HG02759 (cell line): Measurements from ENCODE around the gene RIC1.
A peak's percentile ranks its signal among the peaks of the same experiment; 100 is the strongest.
"Not testable (repeated sequence)": the region's sequence is repeated elsewhere in the genome, so short reads cannot be mapped to it uniquely, and the experiment has no call there.

Experiments used
- ATAC-seq: cut with Tn5 transposase; IDR thresholded peaks from one replicate; pipeline ENCODE4 v1.9.1; 2021; ENCODE audit warnings: mild to moderate bottlenecking, moderate library complexity; ENCODE audit not compliant: unreplicated experiment

Gene RIC1

DNA sequence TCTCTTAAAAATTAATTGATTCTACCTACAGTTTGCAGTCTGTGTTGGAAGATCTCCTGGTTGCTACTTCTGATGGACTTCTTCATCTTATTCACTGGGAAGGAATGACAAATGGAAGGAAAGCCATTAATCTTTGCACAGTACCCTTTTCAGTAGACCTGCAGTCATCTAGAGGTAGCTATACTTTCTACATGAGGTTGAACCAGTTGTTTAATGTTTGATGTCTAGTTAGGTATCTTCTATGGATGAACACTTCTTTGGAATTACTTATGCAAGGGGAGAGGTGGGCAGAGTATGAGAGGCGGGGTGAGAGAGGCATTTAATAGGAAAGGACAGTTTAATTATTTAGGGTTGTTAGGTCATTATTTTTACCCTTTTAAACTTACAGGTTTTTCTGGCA, 91.2 kb downstream of the RIC1 start:
- no peak for ATAC-seq

DNA sequence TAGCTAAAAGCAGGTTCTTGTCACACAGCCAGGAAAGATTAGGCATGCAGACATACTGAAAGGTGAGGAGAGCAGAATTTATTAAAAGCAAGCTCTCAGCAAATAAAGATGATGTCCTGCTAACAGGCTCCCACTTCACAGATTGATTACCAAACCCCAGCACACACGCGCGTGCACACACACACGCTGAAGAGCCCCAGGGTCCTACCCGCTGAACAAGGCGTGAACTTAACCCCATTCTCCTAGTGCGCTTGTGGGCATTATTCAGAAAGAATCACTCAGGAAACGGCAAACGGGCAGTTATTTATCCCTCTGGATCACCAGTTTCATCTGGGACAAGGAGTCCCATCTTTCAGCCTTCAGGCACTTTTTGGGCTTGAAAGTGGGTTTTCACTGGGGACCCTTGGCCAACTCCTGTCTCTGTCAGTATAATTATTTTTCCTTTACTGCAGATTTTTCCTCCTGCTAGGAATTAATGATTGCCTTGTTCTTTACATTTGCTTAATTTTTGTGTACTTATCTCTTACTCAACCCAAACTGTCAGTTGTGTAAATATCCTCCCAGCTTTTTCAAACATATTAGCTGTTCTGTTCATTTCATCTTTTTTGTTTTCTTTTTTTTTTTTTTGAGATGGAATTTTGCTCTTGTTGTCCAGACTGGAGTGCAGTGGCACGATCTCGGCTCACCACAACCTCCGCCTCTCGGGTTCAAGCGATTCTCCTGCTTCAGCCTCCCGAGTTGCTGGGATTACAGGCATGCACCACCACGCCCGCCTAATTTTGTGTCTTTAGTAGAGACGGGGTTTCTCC, 92.6 kb downstream of the RIC1 start:
- no peak for ATAC-seq

DNA sequence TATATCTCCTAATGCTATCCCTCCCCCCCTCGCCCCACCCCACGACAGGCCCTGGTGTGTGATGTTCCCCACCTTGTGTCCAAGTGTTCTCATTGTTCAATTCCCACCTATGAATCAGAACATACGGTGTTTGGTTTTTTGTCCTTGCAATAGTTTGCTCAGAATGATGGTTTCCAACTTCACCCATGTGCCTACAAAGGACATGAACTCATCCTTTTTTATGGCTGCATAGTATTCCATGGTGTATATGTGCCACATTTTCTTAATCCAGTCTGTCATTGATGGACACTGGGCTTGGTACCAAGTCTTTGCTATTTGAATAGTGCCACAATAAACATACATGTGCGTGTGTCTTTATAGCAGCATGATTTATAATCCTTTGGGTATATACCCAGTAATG, 93.8 kb downstream of the RIC1 start:
- ATAC-seq = not testable (repeated sequence)

- ATAC-seq = no peak
Observed at GRCh38 chr9:5735072-5735471, 106.2 kb downstream of the RIC1 start.

- no peak for ATAC-seq
Observed at GRCh38 chr9:5736563-5737346, 107.8 kb downstream of the RIC1 start.

GRCh38 chr9:5743109-5743508, 114.2 kb downstream of the RIC1 start:
- no peak for ATAC-seq

DNA sequence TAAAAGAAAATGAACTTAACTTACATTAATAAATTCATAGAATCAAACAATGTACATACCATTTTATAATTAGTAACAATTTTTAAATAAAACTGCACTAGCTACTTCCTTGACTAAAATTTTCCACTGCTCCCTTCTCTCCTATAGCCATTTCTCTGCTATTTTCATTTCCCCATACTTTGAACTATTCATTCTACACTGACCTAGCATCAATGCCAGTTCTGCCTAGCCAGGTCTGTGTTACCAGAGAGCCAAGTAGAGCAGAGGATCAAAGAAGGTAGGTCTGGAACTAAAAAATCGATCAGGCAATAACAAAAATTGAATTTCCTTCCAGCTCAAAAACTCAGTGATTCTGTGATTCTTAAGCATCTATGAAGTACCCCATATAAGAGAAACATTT, 119.5 kb downstream of the RIC1 start:
- no peak for ATAC-seq

DNA sequence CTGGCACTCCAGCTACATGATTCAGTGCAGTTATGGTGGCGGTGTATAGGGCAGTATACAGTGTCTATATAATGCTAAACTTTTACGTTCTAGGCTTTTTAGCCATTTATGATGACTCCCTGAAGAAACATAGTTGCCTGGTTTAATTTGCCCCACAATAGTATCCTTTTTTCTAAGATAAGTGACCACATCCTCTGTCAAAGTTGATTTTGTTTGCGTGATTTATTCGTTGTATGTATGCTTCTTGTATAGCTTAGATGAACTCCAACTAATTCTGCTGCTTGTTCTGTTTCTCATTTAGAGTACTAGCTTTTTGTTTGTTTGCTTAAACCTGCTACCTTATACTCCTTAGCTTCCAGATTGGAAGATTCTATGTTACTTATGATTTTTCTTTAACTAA, 120.4 kb downstream of the RIC1 start:
- ATAC-seq = no peak

DNA sequence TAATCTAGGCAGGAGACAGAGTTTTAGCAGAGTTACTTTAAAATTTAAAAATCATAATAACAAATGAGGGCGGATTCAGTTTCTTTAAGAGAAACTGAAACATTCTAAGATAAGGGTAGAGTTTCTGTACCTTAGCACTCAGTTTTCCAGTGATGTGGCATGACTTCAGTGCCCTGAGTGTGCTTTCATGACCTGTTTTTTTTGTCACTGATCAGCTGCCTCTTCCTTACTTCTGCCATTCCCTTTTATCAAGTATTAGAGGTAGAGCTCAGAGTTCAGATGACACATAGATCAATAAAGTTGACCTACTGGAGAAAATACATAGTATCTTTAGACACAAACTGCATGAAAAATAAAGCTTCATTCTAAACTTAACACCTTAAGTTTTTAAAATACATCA, 121.7 kb downstream of the RIC1 start:
- ATAC-seq = no peak

GRCh38 chr9:5756633-5757032, 127.7 kb downstream of the RIC1 start:
- no peak for ATAC-seq

DNA sequence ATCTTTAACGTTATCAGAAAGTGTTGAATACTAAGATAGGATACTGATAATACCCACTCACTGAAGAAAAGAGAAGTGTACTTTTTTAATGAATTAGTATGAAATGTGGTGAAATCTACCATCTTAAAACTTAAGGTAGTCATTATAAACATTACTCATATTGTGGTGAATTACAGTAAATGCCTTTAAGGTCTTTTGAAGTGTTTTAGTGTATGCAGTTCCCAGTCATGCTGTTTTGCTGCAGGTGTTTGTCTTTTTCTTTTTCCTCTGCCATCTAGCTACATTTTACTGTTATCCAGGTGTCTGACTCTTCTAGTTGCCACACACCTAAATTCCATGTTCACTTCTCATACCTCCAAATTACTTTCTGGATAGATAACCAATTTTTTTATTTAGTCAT, 131.4 kb downstream of the RIC1 start:
- no peak for ATAC-seq

GRCh38 chr9:5762421-5762820, 133.5 kb downstream of the RIC1 start:
- no peak for ATAC-seq

- ATAC-seq = peak; percentile 85
Observed at GRCh38 chr9:5764130-5764868, 135.4 kb downstream of the RIC1 start.

- ATAC-seq = peak; percentile 67
Observed at GRCh38 chr9:5767968-5768932, 139.3 kb downstream of the RIC1 start.

DNA sequence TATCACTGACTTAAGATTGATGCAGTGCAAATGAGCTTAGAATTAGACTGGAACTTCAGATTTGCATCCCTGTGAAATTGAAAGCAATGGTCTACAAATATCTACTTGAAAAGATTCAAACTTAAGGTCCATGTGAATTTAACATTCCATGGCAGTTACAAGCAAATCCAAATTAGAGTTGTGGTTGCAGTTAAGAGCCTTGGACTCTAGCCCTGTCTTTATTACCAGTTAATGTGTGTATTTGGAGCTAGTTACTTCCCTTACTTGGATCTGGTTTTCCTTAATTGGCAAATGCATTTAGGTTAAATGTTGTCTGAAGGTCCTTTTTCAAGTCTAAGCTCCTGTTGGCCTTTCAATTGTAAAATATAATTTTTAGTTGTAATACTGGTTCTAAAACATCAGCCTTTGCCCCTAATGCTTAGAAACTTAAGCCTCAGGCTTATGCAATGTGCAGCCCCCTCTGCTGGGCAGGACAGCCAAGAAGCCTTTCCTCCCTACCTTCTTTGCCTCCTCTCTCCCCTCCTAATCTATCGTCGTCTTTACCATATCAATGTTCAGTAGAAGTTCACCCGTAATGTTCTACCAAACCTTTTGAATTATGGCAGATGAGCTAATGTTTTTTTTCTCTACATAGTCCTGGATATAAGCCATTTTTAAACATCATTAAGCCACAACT, 144.6 kb downstream of the RIC1 start:
- ATAC-seq = no peak

DNA sequence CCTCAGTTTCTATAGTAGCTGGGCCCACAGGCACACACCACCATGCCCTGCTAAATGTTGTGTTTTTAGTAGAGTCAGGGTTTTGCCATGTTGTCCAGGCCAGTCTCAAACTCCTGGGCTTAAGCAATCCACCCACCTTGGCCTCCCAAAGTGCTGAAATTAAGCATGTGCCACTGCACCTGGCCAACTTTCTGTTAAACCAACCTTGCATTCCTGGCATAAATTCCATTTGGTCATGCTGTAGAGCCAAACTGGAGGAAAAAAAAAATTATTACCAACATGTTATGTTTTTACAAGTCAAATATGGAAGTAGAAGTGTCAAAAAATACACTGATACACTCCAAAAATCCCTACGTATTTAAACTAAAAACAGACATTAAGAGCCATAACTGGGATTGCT, 149.9 kb downstream of the RIC1 start:
- ATAC-seq = no peak

DNA sequence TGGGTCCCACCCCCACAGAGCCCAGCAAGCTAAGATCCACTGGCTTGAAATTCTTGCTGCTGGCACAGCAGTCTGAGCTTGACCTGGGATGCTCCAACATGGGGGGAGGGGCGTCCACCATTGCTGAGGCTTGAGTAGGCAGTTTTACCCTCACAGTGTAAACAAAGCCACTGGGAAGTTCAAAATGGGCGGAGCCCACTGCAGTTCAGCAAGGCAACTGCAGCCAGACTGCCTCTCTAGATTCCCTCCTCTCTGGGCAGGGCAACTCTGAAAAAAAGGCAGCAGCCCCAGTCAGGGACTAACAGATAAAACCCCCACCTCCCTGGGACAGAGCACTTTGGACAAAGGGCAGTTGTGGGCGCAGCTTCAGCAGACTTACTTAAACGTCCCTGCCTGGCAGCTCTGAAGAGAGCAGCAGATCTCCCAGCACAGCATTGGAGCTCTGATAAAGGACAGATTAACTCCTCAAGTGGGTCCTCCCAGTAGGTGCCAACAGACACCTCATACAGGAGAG, 150.9 kb downstream of the RIC1 start:
- ATAC-seq = not testable (repeated sequence)

- ATAC-seq = not testable (repeated sequence)
Observed at GRCh38 chr9:5783420-5783819, 154.5 kb downstream of the RIC1 start.

DNA sequence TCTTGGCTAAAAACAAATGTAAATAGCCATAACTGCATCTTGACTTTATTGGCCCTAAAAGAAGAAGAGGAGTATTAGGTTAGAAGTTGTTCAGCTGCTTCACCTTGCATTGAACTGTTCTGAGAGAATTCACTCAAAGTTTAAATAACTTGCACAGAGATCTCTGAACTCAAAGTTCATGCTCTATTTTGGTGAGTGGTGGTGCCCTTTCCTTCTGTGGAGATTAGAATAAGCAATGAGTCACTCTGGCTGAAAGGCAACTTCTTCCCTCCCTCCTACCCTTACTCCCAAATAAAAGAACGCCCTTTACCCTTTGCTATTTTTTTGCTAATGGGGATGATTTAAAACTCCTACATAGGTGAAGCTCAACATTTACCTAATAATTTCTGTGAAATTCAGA, 155.1 kb downstream of the RIC1 start:
- ATAC-seq = no peak
